Astrocyte (in vitro differentiated cells and primary cell): Measurements from ENCODE around the gene FGA. TPM values are rescaled to one million over a fixed set of nuclear protein-coding genes. Genes with fewer than 3 reads are reported as not detected.

ENCODE experiments used
- DNase-seq: peaks from one replicate; pipeline ENCODE4 v3.0.0-alpha.2; 2010; ENCODE audit warnings: low read depth
- FAIRE-seq: peaks from 2 replicates; lab custom pipeline; 2011; peaks lifted over from hg19 to GRCh38; lab: Jason Lieb, UNC
- H2AFZ ChIP-seq: 2 replicates; pipeline ENCODE4 v1.6.0; 2012; ENCODE audit warnings: low read depth, low read length, inconsistent platforms
- H3K27ac ChIP-seq: 2 replicates; pipeline ENCODE4 v1.5.1; 2011; ENCODE audit warnings: low read depth, low read length, inconsistent platforms
- H3K27me3 ChIP-seq: 2 replicates; pipeline ENCODE4 v1.6.0; 2011; ENCODE audit warnings: low read length, inconsistent platforms; ENCODE audit not compliant: insufficient read depth
- H3K36me3 ChIP-seq: 2 replicates; pipeline ENCODE4 v1.5.1; 2011; ENCODE audit warnings: low read length, inconsistent platforms; ENCODE audit not compliant: insufficient read depth
- H3K4me1 ChIP-seq: 2 replicates; pipeline ENCODE4 v1.5.1; 2011; ENCODE audit warnings: low read length, inconsistent platforms; ENCODE audit not compliant: insufficient read depth
- H3K4me2 ChIP-seq: 2 replicates; pipeline ENCODE4 v1.6.0; 2012; ENCODE audit warnings: low read length, inconsistent platforms
- H3K4me3 ChIP-seq: 2 replicates; pipeline ENCODE4 v1.5.1; 2011; ENCODE audit warnings: low read depth, mild to moderate bottlenecking, low read length, inconsistent platforms; ENCODE audit not compliant: insufficient read depth
- H3K79me2 ChIP-seq: 2 replicates; pipeline ENCODE4 v1.6.0; 2012; ENCODE audit warnings: mild to moderate bottlenecking, low read length, inconsistent platforms; ENCODE audit not compliant: insufficient read depth
- H3K9ac ChIP-seq: 2 replicates; pipeline ENCODE4 v1.6.0; 2012; ENCODE audit warnings: mild to moderate bottlenecking, low read length, inconsistent platforms
- H3K9me3 ChIP-seq: 2 replicates; pipeline ENCODE4 v1.5.1; 2012; ENCODE audit warnings: low read depth, mild to moderate bottlenecking, low read length, inconsistent platforms; ENCODE audit not compliant: insufficient read depth
- H4K20me1 ChIP-seq: 2 replicates; pipeline ENCODE4 v1.6.0; 2012; ENCODE audit warnings: low read length, inconsistent platforms; ENCODE audit not compliant: insufficient read depth
- H3K27ac Mint-ChIP-seq: one replicate; pipeline ENCODE4 v1.8.0; 2021; ENCODE audit warnings: mild to moderate bottlenecking, mixed read lengths; ENCODE audit not compliant: unreplicated experiment
- H3K27me3 Mint-ChIP-seq: one replicate; pipeline ENCODE4 v1.8.0; 2021; ENCODE audit warnings: low read depth, mixed read lengths; ENCODE audit not compliant: unreplicated experiment
- H3K36me3 Mint-ChIP-seq: one replicate; pipeline ENCODE4 v1.8.0; 2021; ENCODE audit warnings: low read depth, mixed read lengths; ENCODE audit not compliant: unreplicated experiment
- H3K4me1 Mint-ChIP-seq: one replicate; pipeline ENCODE4 v1.8.0; 2021; ENCODE audit warnings: low read depth, mixed read lengths; ENCODE audit not compliant: unreplicated experiment
- H3K4me3 Mint-ChIP-seq: one replicate; pipeline ENCODE4 v1.8.0; 2021; ENCODE audit warnings: mild to moderate bottlenecking, moderate library complexity, mixed read lengths; ENCODE audit not compliant: unreplicated experiment
- H3K9me3 Mint-ChIP-seq: one replicate; pipeline ENCODE4 v1.8.0; 2021; ENCODE audit warnings: mild to moderate bottlenecking, mixed read lengths; ENCODE audit not compliant: unreplicated experiment
- CTCF ChIP-seq: IDR thresholded peaks from 2 replicates; pipeline ENCODE4 v1.5.1; 2011; ENCODE audit warnings: low read depth, mild to moderate bottlenecking, inconsistent platforms, low read length, moderate library complexity; ENCODE audit not compliant: insufficient read depth
- EZH2 ChIP-seq: IDR thresholded peaks from 2 replicates; pipeline ENCODE4 v1.6.1; 2012; ENCODE audit warnings: mild to moderate bottlenecking, low read length, inconsistent platforms; ENCODE audit not compliant: insufficient read depth
- total RNA-seq: library from RNA; stranded (reverse); gene quantifications from 2 replicates; pipeline ENCODE4 v1.2.1, GENCODE V29; 2021

Gene FGA
- total RNA-seq, 1 donor from 2014 or later: not detected

DNA sequence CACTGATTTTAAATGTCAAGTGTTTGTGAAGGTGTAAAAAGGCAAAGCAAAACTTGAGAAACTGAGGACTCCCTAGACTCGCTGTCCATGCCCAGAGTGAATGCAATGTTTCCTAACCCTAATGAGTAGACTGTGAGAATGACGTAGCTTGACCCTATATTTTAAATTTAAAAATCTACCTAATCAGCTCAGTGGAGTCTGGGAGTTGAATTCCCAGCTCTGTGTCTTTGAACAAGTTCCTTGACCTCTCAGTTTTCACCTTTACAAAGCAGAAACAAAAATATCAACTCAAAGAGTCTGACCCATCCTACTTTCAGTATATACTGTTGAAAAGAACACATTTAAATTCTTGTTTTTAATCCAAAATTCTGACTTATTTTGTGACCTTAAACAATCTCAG, 2.3 kb downstream of the FGA start:
- no peak overlapping the region for H3K4me3 Mint-ChIP-seq
- no peak overlapping the region for H3K9ac ChIP-seq
- FAIRE-seq: no peak
- H2AFZ ChIP-seq: no peak overlapping the region
- H3K4me1 ChIP-seq: no peaks in the 10 kb centered on the region
- no peaks in the 10 kb centered on the region for H3K36me3 Mint-ChIP-seq
- no peak overlapping the region for H3K27ac ChIP-seq
- H3K4me3 ChIP-seq: no peak overlapping the region
- H3K27ac Mint-ChIP-seq: no peak overlapping the region
- no peaks in the 10 kb centered on the region for H3K9me3 ChIP-seq
- H3K4me2 ChIP-seq: no peak overlapping the region
- no peaks in the 10 kb centered on the region for H3K79me2 ChIP-seq
- no peak for DNase-seq
- no peaks in the 10 kb centered on the region for H3K9me3 Mint-ChIP-seq
- no peaks in the 10 kb centered on the region for H3K36me3 ChIP-seq
- peaks cover 2% of the 10 kb centered on the region for H3K4me1 Mint-ChIP-seq
- no peaks in the 10 kb centered on the region for H3K27me3 ChIP-seq
- H4K20me1 ChIP-seq: no peaks in the 10 kb centered on the region
- no peak for TF ChIP-seq CTCF
- TF ChIP-seq EZH2: no peak
- H3K27me3 Mint-ChIP-seq: no peaks in the 10 kb centered on the region

DNA sequence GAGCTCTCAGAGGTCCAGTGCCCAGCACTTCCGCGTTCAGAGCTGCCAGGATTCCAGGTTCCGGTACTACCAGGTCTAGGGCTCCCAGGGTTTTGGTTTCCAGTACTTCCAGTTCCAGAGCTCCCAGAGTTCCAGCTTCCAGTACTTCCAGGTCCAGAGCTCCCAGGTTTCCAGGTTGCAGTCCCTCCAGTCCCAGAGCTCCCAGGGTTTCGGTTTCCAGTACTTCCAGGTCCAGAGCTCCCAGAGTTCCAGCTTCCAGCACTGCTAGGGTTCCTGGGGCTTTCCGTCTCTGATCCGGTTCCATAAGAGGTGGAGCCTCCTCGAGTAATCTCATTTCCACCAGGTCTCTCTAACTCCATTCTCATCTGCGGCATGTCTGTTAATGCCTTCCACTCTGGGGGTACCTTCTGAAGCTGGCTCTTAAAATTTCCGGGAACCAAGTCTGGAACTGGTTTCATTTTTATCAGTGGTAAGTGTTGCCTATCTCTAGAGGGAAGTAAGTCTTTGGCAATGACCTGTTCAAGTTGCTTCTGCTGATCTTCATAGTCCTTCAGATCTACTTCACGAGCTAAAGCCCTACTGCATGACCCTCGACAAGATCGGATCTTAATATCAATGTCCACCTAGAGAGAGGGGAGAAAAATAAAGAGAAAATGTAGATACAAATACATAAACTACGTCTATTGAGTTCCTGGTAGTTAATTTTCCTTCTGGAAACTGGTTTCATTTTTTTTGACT, 4.1 kb downstream of the FGA start:
- Histone ChIP-seq H3K9me3 (no peaks in the 10 kb centered on the region), H4K20me1 (no peaks in the 10 kb centered on the region), H3K36me3 (no peaks in the 10 kb centered on the region), H3K27me3 (no peaks in the 10 kb centered on the region), H3K4me3 (no peak overlapping the region), H3K27ac (no peak overlapping the region), H2AFZ (no peak overlapping the region), H3K79me2 (no peaks in the 10 kb centered on the region), H3K4me1 (no peaks in the 10 kb centered on the region), H3K4me2 (no peak overlapping the region), H3K9ac (no peak overlapping the region)
- FAIRE-seq (no peak), DNase-seq (no peak)
- Mint-ChIP-seq H3K36me3 (no peaks in the 10 kb centered on the region), H3K4me3 (no peak overlapping the region), H3K9me3 (no peaks in the 10 kb centered on the region), H3K27ac (no peak overlapping the region), H3K27me3 (no peaks in the 10 kb centered on the region), H3K4me1 (peaks cover 2% of the 10 kb centered on the region)
- no peak for TF ChIP-seq EZH2
- no peak for TF ChIP-seq CTCF

DNA sequence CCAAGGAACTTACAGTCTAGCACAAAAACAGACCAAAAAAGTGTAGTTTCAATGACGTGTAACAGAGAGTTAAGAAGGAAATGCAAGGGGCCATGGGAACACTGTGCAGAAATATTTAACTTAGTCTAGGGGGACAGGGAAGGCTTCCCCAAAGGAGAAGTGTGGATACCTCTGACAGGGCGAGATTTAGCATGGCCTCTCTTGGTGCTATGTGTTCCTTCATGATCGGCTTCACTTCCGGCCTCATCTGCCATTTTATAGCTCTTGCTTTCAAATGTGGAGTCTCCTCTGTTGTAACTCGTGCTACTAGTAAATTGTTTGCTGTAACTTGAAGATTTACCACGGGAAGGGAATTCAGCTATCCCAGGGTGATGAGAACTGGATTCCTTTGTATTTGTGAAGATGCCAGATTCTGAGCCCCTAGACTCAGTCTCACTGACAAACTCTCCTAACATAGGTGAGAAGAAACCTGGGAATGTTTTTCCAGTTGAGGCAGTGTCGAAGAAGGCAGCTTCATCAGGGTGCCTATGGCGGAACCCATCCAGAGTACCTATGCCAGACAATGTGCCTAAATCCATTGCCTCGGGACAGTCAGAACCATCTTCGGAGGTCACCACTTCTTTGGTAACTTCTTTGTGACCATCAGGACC, 5.0 kb downstream of the FGA start:
- Histone ChIP-seq H3K4me3 (no peak overlapping the region), H3K9me3 (no peaks in the 10 kb centered on the region), H3K27me3 (no peaks in the 10 kb centered on the region), H4K20me1 (no peaks in the 10 kb centered on the region), H3K27ac (no peak overlapping the region), H2AFZ (no peak overlapping the region), H3K9ac (no peak overlapping the region), H3K79me2 (no peaks in the 10 kb centered on the region), H3K4me1 (no peaks in the 10 kb centered on the region), H3K36me3 (no peaks in the 10 kb centered on the region), H3K4me2 (no peak overlapping the region)
- H3K36me3 Mint-ChIP-seq: no peaks in the 10 kb centered on the region
- TF ChIP-seq CTCF (no peak), EZH2 (no peak)
- no peaks in the 10 kb centered on the region for H3K4me1 Mint-ChIP-seq
- FAIRE-seq: no peak
- H3K27me3 Mint-ChIP-seq: no peaks in the 10 kb centered on the region
- no peaks in the 10 kb centered on the region for H3K9me3 Mint-ChIP-seq
- no peak overlapping the region for H3K27ac Mint-ChIP-seq
- no peak for DNase-seq
- no peak overlapping the region for H3K4me3 Mint-ChIP-seq
